Ammon's horn (tissue), 1 donor: ENCODE measurements around the gene HADHA.

ENCODE experiments used
- DNase-seq: peaks from one replicate; pipeline ENCODE4 v3.0.0-alpha.2; 2016; ENCODE audit warnings: low spot score

HADHA gene

GRCh38 chr2:26245231-26245732 is 850 bp upstream of the HADHA start:
- DNase-seq, result peak; percentile 41

DNA sequence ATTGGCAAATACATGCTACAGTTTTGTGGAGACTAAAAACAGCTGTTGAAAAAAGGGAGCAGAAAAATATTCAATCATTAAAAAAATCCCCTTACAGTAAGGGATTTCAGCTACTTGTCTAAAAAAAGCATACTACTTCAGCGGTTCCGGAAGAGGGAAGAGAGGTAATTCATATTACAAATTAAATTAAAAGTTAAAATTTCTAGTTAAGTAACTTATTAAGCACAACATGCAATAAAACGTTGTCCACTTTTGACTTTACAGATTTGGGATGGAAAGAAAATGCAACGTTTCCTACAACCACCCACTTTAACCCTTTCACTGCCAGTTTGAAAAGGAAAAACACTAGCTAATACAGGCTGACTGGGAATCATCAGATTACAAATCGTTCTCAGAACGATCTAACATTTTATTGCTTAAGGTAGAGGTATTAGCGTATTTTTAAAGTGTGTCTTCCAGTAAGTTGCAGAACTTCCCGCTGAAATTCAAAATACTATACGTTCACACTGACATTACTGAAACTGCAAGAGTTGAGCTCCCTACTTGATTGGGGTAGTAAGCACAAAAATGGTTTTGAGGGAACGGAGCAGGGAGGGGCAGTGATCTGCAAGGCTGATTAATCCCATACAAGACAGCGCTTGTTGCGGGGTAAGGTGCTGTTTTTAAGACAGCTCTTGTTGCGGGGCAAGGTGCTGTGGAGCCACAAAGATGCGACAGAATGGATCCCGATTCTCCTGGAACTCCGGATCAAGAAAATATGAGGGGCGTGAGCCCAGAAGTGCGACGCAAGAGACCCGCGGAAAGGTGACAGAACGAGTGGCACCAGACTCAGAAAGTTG is 743 bp downstream of the HADHA start:
- DNase-seq, result no peak

- DNase-seq, result no peak
These were observed 2.5 kb downstream of the HADHA start for GRCh38 chr2:26241928-26242436.

DNA sequence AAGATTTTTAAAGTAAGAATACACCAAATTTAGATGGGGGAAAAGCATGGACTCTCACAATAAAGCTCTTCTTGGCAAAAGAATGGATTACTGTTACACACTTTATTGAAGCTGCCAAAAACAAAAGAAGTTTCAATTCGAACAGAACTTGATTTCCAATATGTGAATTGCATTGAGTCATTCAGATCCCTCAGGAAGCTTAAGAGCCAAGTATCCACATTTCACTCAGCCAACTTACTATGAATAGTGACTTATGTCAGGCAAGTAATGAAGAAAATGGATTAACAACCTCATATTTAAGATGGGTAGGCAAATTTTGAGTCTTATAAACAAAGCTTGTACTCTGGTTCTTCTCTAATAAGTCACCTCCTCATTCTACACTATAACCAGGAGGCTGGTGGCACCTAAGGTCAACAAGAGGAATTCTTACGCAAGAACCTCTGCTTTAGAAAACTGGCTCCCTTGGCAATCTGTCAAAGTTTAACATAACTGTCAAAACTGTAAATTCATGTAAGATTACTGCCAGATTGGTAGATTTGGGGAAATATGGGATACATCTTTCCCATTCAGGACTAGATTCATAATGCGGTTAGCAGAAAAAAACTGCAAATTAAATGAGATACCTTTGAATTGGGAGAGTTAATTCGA is 6.0 kb downstream of the HADHA start:
- no peak for DNase-seq

GRCh38 chr2:26237868-26238267 is 6.6 kb downstream of the HADHA start:
- DNase-seq, result no peak

- DNase-seq, result no peak
These were observed 9.3 kb downstream of the HADHA start for GRCh38 chr2:26235089-26235488.

DNA sequence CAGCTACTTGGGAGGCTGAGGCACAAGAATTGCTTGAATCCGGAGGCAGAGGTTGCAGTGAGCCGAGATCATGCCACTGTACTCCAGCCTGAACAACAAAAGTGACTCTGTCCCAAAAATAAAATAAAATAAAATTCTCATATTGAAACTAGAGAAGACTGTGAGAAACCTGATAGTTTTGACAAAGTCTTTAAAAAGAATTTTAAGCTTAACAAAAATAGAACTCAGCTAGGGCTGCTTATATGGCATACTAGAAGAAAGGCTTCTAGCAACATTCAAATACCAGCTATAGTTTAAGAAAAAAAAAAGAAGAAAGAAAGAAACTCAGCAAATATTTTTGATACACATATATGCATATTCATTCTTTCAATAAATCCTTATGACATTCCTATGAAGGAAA is 13.6 kb downstream of the HADHA start:
- DNase-seq, result no peak

- no peak for DNase-seq
These were observed 14.8 kb downstream of the HADHA start for GRCh38 chr2:26229595-26229994.

GRCh38 chr2:26224095-26224494 is 20.3 kb downstream of the HADHA start:
- DNase-seq, result no peak

DNA sequence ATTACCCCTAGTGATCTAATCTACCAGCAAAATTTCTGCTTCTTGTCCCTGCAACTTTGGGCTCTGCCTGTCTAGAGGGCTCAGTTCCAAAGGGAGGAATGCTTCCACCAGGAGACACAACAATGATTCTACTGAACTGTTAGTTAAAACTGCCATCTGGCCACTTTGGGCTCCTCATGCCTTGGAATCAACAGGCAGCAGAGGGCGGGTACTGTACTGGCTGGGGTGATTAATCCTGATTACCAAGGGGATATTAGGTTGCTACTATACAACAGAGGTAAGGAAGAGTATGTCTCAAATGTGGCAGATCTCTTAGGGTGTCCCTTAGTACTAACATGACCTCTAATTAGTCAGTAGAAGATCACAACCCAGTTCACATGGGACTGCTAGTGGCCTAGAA is 21.4 kb downstream of the HADHA start:
- DNase-seq, result peak; percentile 48

- no peak for DNase-seq
These were observed 26.7 kb downstream of the HADHA start for GRCh38 chr2:26217720-26218119.

- no peak for DNase-seq
These were observed 27.8 kb downstream of the HADHA start for GRCh38 chr2:26216587-26216986.

GRCh38 chr2:26215833-26216232 is 28.6 kb downstream of the HADHA start:
- no peak for DNase-seq

DNA sequence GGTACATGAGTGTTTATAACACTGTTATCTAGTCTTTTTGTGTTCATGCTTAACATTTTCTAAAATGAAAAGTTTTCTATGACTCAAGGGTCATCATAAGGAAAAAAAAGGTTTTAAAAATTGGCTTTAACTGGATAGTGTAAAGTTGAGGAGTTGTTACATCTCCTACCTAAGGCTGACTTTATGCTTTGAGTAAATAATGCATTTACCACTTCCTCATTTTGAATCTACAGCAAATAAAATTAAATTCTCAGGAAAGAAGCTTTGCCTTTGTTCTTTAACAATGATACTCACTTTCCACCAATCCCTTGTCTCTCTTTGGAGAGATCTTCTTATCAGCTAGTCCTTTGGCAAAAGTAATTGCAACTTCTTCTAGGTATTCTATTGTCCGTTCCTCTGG is 29.7 kb downstream of the HADHA start:
- no peak for DNase-seq

DNA sequence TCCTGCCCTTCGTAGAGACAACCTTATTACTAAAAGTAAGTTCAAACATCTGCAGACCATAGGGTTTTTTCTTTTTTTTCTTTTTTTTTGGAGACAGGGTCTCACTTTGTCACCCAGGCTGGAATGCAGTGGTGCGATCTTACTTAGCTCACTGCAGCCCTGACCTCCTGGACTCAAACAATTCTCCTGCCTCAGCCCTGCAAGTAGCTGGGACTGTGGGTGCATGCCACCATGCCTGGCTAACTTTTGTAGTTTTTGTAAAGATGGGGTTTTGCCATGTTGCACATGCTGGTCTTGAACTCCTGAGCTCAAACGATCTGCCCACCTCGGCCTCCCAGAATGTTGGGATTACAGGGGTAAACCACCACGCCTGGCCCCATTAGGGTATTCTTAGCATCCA is 32.4 kb downstream of the HADHA start:
- no peak for DNase-seq

GRCh38 chr2:26203906-26204305 is 40.5 kb downstream of the HADHA start:
- no peak for DNase-seq

GRCh38 chr2:26202981-26203490 is 41.4 kb downstream of the HADHA start:
- DNase-seq, result no peak

- DNase-seq, result no peak
These were observed 46.9 kb downstream of the HADHA start for GRCh38 chr2:26197516-26197915.

DNA sequence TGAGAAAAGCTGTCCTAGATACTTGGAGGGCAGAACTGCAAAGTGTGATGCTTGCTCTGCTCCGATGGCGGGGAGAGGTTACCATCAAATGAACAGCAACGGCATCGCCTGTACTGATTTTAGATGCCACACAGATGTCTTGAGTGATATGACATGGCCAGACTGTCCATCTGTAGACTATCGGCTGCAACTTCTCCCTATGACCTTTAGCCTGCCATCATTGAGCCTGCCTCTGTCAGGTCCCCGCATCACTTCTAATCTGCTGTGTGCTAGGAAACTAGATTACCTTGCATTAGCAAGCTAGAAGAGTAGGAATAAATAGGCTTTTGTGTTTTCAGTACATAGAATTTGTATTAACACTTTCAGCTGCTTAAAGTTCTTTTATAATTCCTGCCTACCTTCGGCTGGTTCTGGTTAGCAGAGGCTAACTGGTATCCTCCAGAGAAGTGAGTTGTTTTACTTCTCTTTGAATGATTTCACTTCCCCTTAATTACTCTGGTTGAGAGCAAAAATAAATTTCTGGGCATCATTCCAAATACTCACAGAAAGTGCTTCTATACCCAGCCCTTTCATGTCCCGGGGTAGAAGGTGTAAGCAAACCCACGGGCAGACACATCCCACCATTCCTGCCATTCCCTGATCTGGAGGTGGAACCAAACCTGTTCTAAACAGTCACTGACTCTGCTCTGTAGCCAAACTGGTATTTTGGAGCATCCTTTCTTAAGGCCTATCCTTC is 47.6 kb downstream of the HADHA start:
- DNase-seq, result no peak

DNA sequence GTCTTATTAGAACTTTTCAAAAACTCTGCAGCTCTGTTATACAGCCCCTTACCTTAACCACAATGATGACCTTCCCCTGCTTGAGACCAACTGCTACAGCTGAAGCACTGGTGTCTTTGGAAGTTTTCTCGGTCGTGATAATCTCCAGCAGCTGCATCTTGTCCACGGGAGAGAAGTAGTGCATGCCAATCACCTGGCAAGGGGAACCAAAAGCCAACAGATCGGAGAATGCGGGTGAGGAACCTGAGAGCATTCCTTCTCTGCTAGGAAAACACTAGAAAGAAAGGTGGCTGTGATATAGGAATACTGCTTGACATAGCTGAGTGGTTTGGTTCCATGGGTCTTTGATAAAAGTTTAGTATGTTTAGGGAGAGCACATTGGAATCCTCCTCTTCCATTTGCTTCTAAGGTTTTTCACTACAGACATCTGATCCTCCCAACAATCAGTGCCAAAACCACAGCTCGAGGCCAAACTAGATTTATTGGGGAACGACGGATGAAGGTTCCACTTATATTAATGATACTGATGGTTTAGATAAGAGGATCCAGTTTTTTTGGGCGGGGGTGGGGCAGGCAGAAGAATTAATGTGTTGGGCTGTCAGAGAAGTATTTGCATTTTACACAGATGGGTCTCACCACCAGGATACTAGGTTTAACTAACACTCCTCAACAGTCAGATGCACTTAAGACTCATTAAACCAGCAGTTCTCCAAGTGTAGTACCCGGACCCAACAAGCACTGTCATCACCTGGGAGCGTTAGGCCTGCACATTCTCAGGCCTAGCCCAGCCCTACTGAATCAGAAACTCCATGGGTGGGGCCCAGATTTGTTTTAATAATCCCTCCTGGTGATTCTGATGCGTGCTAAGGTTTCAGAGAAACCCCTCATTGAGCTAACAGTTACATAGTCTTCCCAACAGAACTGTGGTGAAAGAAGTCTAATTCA is 49.1 kb downstream of the HADHA start:
- DNase-seq, result no peak

- no peak for DNase-seq
These were observed 50.7 kb downstream of the HADHA start for GRCh38 chr2:26193578-26194231.
